NCI-H1105 treated with DMSO at 0.1 percent for 48 hours (cell line): ENCODE data around the gene OTOP3.
"Not testable (repeated sequence)": the region's sequence is repeated elsewhere in the genome, so short reads cannot be mapped to it uniquely, and the experiment has no call there.

Experiments
- DNase-seq: peaks from one replicate; lab custom pipeline; 2025; lab: John Stamatoyannopoulos, UW

Gene OTOP3

GRCh38 chr17:74961657-74962350, 26.1 kb downstream of the OTOP3 start:
- DNase-seq, result peak; percentile 66

GRCh38 chr17:74962622-74963394, 27.1 kb downstream of the OTOP3 start:
- DNase-seq, result no peak

GRCh38 chr17:74963656-74964055, 28.0 kb downstream of the OTOP3 start:
- DNase-seq, result no peak

- DNase-seq, result no peak
Observed at GRCh38 chr17:74964246-74964761, 28.6 kb downstream of the OTOP3 start.

- no peak for DNase-seq
Observed at GRCh38 chr17:74964988-74965622, 29.4 kb downstream of the OTOP3 start.

- no peak for DNase-seq
Observed at GRCh38 chr17:74968361-74968780, 32.7 kb downstream of the OTOP3 start.

- not testable (repeated sequence) for DNase-seq
Observed at GRCh38 chr17:74969501-74969900, 33.8 kb downstream of the OTOP3 start.

GRCh38 chr17:74970395-74970794, 34.7 kb downstream of the OTOP3 start:
- DNase-seq, result no peak

- DNase-seq, result no peak
Observed at GRCh38 chr17:74971069-74971841, 35.6 kb downstream of the OTOP3 start.

- DNase-seq, result no peak
Observed at GRCh38 chr17:74971842-74972106, 36.1 kb downstream of the OTOP3 start.

GRCh38 chr17:74972107-74972972, 36.6 kb downstream of the OTOP3 start, which contains the start of gene HID1:
TSS of gene HID1 (minus strand) at chr17:74972759. CDS start at chr17:74972656, 103 bp downstream.
- DNase-seq, result peak; percentile 55

- DNase-seq, result no peak
Observed at GRCh38 chr17:74972973-74973328, 37.3 kb downstream of the OTOP3 start.

- no peak for DNase-seq
Observed at GRCh38 chr17:74975943-74976342, 40.2 kb downstream of the OTOP3 start.

GRCh38 chr17:74977802-74978201, 42.1 kb downstream of the OTOP3 start:
- DNase-seq, result no peak

- no peak for DNase-seq
Observed at GRCh38 chr17:74978240-74978639, 42.5 kb downstream of the OTOP3 start.

GRCh38 chr17:74979408-74980146, 43.9 kb downstream of the OTOP3 start:
- no peak for DNase-seq

GRCh38 chr17:74981318-74981978, 45.8 kb downstream of the OTOP3 start:
- DNase-seq, result no peak

- peak; percentile 74 for DNase-seq
Observed at GRCh38 chr17:74981979-74982662, 46.4 kb downstream of the OTOP3 start.

GRCh38 chr17:74982663-74983313, 47.1 kb downstream of the OTOP3 start:
- peak; percentile 45 for DNase-seq
